Mesothelial cell of epicardium (in vitro differentiated cells): ENCODE data around the gene CPSF3. TPM values are rescaled to one million over a fixed set of nuclear protein-coding genes. Genes with fewer than 3 reads are reported as not detected.
"Not testable (repeated sequence)": the region's sequence is repeated elsewhere in the genome, so short reads cannot be mapped to it uniquely, and the experiment has no call there.

Experiments
- DNase-seq, 2 experiments: peaks; one replicate each; pipeline ENCODE4 v3.0.0; 2021; ENCODE audit warnings: low spot score in 2 of 2; ENCODE audit not compliant: unreplicated experiment in 2 of 2
- H3K27ac Mint-ChIP-seq: 2 replicates; pipeline ENCODE4 v1.8.0; 2021; ENCODE audit warnings: mixed read lengths
- H3K27me3 Mint-ChIP-seq: 2 replicates; pipeline ENCODE4 v1.8.0; 2021; ENCODE audit warnings: low read depth, mixed read lengths
- H3K36me3 Mint-ChIP-seq: 2 replicates; pipeline ENCODE4 v1.8.0; 2021; ENCODE audit warnings: mixed read lengths
- H3K4me1 Mint-ChIP-seq: 2 replicates; pipeline ENCODE4 v1.8.0; 2021; ENCODE audit warnings: mixed read lengths
- H3K4me3 Mint-ChIP-seq: 2 replicates; pipeline ENCODE4 v1.8.0; 2021; ENCODE audit warnings: mild to moderate bottlenecking, moderate library complexity, mixed read lengths
- H3K9me3 Mint-ChIP-seq: 2 replicates; pipeline ENCODE4 v1.8.0; 2021; ENCODE audit warnings: mixed read lengths
- CTCF ChIP-seq: fragments of 200-600 bp; sonication (generic); IDR thresholded peaks from one replicate; pipeline ENCODE4 v1.5.0; 2021; ENCODE audit warnings: antibody characterized with exemption; ENCODE audit not compliant: unreplicated experiment
- total RNA-seq: library from RNA; stranded (reverse); gene quantifications from 3 replicates; pipeline ENCODE4 v1.2.1, GENCODE V29; 2021

CPSF3 gene
- total RNA-seq, 1 donor from 2014 or later, result 45.1 TPM

- H3K27ac Mint-ChIP-seq, result peak overlapping the region; percentile 71
- H3K9me3 Mint-ChIP-seq, result no peaks in the 10 kb centered on the region
These were observed 31.3 kb upstream of the CPSF3 start for GRCh38 chr2:9391961-9392720.

GRCh38 chr2:9392898-9393765 lies 30.3 kb upstream of the CPSF3 start:
- no peaks in the 10 kb centered on the region for H3K9me3 Mint-ChIP-seq
- peaks cover 27% of the 10 kb centered on the region for H3K36me3 Mint-ChIP-seq
- H3K27me3 Mint-ChIP-seq, result no peaks in the 10 kb centered on the region
- no peak overlapping the region for H3K4me3 Mint-ChIP-seq
- no peak for TF ChIP-seq CTCF
- H3K27ac Mint-ChIP-seq, result peak overlapping the region; percentile 71
- DNase-seq, result no peak
- H3K4me1 Mint-ChIP-seq, result peaks cover 5% of the 10 kb centered on the region

More at GRCh38 chr2:9391961-9392720, 31.3 kb upstream of the CPSF3 start:
- H3K4me1 Mint-ChIP-seq, result peaks cover 5% of the 10 kb centered on the region
- H3K36me3 Mint-ChIP-seq, result peaks cover 33% of the 10 kb centered on the region
- H3K27me3 Mint-ChIP-seq, result no peaks in the 10 kb centered on the region
- no peak overlapping the region for H3K4me3 Mint-ChIP-seq
- DNase-seq, result no peak
- no peak for TF ChIP-seq CTCF

- Mint-ChIP-seq H3K36me3 (peaks cover 26% of the 10 kb centered on the region), H3K4me1 (peaks cover 7% of the 10 kb centered on the region), H3K27me3 (no peaks in the 10 kb centered on the region), H3K9me3 (no peaks in the 10 kb centered on the region), H3K27ac (no peak overlapping the region), H3K4me3 (no peak overlapping the region)
- DNase-seq, result no peak
- no peak for TF ChIP-seq CTCF
These were observed 28.6 kb upstream of the CPSF3 start for GRCh38 chr2:9394816-9395215.

- no peak for TF ChIP-seq CTCF
- no peak for DNase-seq
These were observed 26.3 kb upstream of the CPSF3 start for GRCh38 chr2:9397201-9397600.

GRCh38 chr2:9398251-9398650 lies 25.2 kb upstream of the CPSF3 start:
- H3K9me3 Mint-ChIP-seq, H3K27me3 Mint-ChIP-seq, H3K27ac Mint-ChIP-seq, DNase-seq, H3K4me3 Mint-ChIP-seq, H3K4me1 Mint-ChIP-seq: not testable (repeated sequence)
- peaks cover 11% of the 10 kb centered on the region for H3K36me3 Mint-ChIP-seq

More at GRCh38 chr2:9397201-9397600, 26.3 kb upstream of the CPSF3 start:
- H3K36me3 Mint-ChIP-seq, result peaks cover 11% of the 10 kb centered on the region
- no peaks in the 10 kb centered on the region for H3K9me3 Mint-ChIP-seq
- no peak overlapping the region for H3K4me3 Mint-ChIP-seq
- no peaks in the 10 kb centered on the region for H3K27me3 Mint-ChIP-seq
- H3K27ac Mint-ChIP-seq, result no peak overlapping the region
- H3K4me1 Mint-ChIP-seq, result peaks cover 12% of the 10 kb centered on the region
